ENCODE results near the gene NAA40. TPM values are rescaled to one million over a fixed set of nuclear protein-coding genes. Genes with fewer than 3 reads are reported as not detected.

The NAA40 gene
- total and polyA plus RNA-seq, 10 of the 15 experiments (the other 5 are each of a cell fraction or from before 2014, with no cell fraction given) = 4.8 to 31.6 (median 22.2) TPM

- Histone ChIP-seq H2AFZ (ENCODE audit: control insufficient read depth, low read depth, low read length) (no peak overlapping the region), H3K79me2 (ENCODE audit: control insufficient read depth, insufficient read depth, low read length) (peaks cover 2% of the 10 kb centered on the region), H3K4me2 (ENCODE audit: control insufficient read depth, insufficient read depth) (no peak overlapping the region), H3K27me3 (replicated peaks in 1 of 2; ENCODE audit: control insufficient read depth in 2 of 2, insufficient read depth in 2 of 2, low read length in 1 of 2) (no peaks in the 10 kb centered on the region), H3K4me1 (ENCODE audit: control insufficient read depth, insufficient read depth, low read length) (no peaks in the 10 kb centered on the region; the same call in 1 of the 2 replicates), H3K9me3 (replicated peaks; ENCODE audit: control insufficient read depth, insufficient read depth, low read length) (no peaks in the 10 kb centered on the region), H3K27ac (ENCODE audit: control insufficient read depth, insufficient read depth) (no peak overlapping the region), H4K20me1 (ENCODE audit: control insufficient read depth, insufficient read depth) (no peaks in the 10 kb centered on the region), H3K4me3 (no peak overlapping the region), H3K9ac (ENCODE audit: control insufficient read depth, insufficient read depth, low read length) (no peak overlapping the region), H3K36me3 (ENCODE audit: control insufficient read depth in 2 of 2, insufficient read depth in 2 of 2, low read length in 1 of 2) (peaks cover 14 to 33% of the 10 kb centered on the region in 2 experiments; a peak in 3 of 4 replicates)
- TF ChIP-seq, protein P1, sequence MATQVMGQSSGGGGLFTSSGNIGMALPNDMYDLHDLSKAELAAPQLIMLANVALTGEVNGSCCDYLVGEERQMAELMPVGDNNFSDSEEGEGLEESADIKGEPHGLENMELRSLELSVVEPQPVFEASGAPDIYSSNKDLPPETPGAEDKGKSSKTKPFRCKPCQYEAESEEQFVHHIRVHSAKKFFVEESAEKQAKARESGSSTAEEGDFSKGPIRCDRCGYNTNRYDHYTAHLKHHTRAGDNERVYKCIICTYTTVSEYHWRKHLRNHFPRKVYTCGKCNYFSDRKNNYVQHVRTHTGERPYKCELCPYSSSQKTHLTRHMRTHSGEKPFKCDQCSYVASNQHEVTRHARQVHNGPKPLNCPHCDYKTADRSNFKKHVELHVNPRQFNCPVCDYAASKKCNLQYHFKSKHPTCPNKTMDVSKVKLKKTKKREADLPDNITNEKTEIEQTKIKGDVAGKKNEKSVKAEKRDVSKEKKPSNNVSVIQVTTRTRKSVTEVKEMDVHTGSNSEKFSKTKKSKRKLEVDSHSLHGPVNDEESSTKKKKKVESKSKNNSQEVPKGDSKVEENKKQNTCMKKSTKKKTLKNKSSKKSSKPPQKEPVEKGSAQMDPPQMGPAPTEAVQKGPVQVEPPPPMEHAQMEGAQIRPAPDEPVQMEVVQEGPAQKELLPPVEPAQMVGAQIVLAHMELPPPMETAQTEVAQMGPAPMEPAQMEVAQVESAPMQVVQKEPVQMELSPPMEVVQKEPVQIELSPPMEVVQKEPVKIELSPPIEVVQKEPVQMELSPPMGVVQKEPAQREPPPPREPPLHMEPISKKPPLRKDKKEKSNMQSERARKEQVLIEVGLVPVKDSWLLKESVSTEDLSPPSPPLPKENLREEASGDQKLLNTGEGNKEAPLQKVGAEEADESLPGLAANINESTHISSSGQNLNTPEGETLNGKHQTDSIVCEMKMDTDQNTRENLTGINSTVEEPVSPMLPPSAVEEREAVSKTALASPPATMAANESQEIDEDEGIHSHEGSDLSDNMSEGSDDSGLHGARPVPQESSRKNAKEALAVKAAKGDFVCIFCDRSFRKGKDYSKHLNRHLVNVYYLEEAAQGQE (IDR thresholded peaks at IDR 0.05; ENCODE audit: low read depth, low read length) = no peak
- TF ChIP-seq, protein P2, sequence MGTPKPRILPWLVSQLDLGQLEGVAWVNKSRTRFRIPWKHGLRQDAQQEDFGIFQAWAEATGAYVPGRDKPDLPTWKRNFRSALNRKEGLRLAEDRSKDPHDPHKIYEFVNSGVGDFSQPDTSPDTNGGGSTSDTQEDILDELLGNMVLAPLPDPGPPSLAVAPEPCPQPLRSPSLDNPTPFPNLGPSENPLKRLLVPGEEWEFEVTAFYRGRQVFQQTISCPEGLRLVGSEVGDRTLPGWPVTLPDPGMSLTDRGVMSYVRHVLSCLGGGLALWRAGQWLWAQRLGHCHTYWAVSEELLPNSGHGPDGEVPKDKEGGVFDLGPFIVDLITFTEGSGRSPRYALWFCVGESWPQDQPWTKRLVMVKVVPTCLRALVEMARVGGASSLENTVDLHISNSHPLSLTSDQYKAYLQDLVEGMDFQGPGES (IDR thresholded peaks at IDR 0.05) = no peak
- TF ChIP-seq ZNF217 (IDR thresholded peaks at IDR 0.05) = no peak
- TF ChIP-seq, protein P3, sequence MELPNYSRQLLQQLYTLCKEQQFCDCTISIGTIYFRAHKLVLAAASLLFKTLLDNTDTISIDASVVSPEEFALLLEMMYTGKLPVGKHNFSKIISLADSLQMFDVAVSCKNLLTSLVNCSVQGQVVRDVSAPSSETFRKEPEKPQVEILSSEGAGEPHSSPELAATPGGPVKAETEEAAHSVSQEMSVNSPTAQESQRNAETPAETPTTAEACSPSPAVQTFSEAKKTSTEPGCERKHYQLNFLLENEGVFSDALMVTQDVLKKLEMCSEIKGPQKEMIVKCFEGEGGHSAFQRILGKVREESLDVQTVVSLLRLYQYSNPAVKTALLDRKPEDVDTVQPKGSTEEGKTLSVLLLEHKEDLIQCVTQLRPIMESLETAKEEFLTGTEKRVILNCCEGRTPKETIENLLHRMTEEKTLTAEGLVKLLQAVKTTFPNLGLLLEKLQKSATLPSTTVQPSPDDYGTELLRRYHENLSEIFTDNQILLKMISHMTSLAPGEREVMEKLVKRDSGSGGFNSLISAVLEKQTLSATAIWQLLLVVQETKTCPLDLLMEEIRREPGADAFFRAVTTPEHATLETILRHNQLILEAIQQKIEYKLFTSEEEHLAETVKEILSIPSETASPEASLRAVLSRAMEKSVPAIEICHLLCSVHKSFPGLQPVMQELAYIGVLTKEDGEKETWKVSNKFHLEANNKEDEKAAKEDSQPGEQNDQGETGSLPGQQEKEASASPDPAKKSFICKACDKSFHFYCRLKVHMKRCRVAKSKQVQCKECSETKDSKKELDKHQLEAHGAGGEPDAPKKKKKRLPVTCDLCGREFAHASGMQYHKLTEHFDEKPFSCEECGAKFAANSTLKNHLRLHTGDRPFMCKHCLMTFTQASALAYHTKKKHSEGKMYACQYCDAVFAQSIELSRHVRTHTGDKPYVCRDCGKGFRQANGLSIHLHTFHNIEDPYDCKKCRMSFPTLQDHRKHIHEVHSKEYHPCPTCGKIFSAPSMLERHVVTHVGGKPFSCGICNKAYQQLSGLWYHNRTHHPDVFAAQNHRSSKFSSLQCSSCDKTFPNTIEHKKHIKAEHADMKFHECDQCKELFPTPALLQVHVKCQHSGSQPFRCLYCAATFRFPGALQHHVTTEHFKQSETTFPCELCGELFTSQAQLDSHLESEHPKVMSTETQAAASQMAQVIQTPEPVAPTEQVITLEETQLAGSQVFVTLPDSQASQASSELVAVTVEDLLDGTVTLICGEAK (IDR thresholded peaks at IDR 0.05; ENCODE audit: borderline replicate concordance) = no peak
- no peak for TF ChIP-seq CHD2 (IDR thresholded peaks at IDR 0.05; ENCODE audit: borderline replicate concordance, low read depth, low read length)
- TF ChIP-seq EZH2 (IDR thresholded peaks at IDR 0.05; ENCODE audit: borderline replicate concordance, control insufficient read depth, low read depth, low read length) = no peak
- no peak for TF ChIP-seq KAT2A (conservative IDR thresholded peaks at IDR 0.05; ENCODE audit: control insufficient read depth, low read depth, low read length)
- POLR2A ChIA-PET = no interaction called here
- 76% methylated on average over 5 of the region's 6 CpGs for WGBS (ENCODE audit: insufficient coverage, insufficient replicate concordance, low lambda C conversion rate, missing lambda C conversion rate)
- intact Hi-C loops (cut with micrococcal nuclease; ENCODE audit: unreplicated experiment) (no loop called here), in situ Hi-C loops (cut with MboI) (no loop called here)
- SMC1A ChIA-PET (ENCODE audit: uncharacterized antibody, unreplicated experiment) = interaction anchor here (0.6 kb wide), 1 partner anchor 35 kb away, joined by 3 read pairs; no protein-coding TSS in a partner anchor
- DNase-seq (ENCODE audit: low read depth, low spot score) = no peak
- BruUV-seq (replicated peaks) = no TSS peak
- CTCF ChIA-PET = interaction anchor here (2.0 kb wide), 1 partner anchor 157 kb away, joined by 6 read pairs; no protein-coding TSS in a partner anchor
- FAIRE-seq = no peak
- RAD21 ChIA-PET (ENCODE audit: unreplicated experiment) = interaction anchor here (1.3 kb wide), 1 partner anchor 156 kb away, joined by 3 read pairs; no protein-coding TSS in a partner anchor
- ATAC-seq = no peak
These were observed 55.2 kb downstream of the NAA40 start for GRCh38 chr11:63993993-63994392.

All from GM12878 (cell line).